ENCODE results near the gene NMU.

Gene NMU

GRCh38 chr4:55568905-55569504 is 67.1 kb downstream of the NMU start:
- no peak for ATAC-seq (ENCODE audit: insufficient read depth, low read depth)
- Histone ChIP-seq H3K36me3 (ENCODE audit: insufficient read depth, low read length) (no peaks in the 10 kb centered on the region), H2AFZ (ENCODE audit: low read depth, low read length) (no peak overlapping the region), H4K20me1 (ENCODE audit: insufficient read depth, low read length) (no peaks in the 10 kb centered on the region), H3K4me2 (ENCODE audit: insufficient read depth, low read length) (no peak overlapping the region), H3K27me3 (ENCODE audit: insufficient read depth, low read length, poor library complexity) (no peaks in the 10 kb centered on the region), H3K9ac (ENCODE audit: low read depth, low read length) (no peak overlapping the region), H3K4me3 (ENCODE audit: low read depth in 1 of 2, low read length in 2 of 2) (no peak overlapping the region), H3K4me1 (ENCODE audit: insufficient read depth, low read length) (no peaks in the 10 kb centered on the region), H3K79me2 (ENCODE audit: insufficient read depth, low read length) (no peaks in the 10 kb centered on the region), H3K9me3 (ENCODE audit: insufficient read depth, low read length, severe bottlenecking) (no peaks in the 10 kb centered on the region), H3K27ac (ENCODE audit: low read length) (no peak overlapping the region)
- TF ChIP-seq EZH2 (IDR thresholded peaks at IDR 0.05; ENCODE audit: borderline replicate concordance, low read depth, low read length, severe bottlenecking) (no peak), CTCF (IDR thresholded peaks at IDR 0.05; ENCODE audit: borderline replicate concordance, extremely low read depth, low read length, poor library complexity, severe bottlenecking) (no peak)
- DNase-seq: no peak

GRCh38 chr4:55561889-55562288 is 74.2 kb downstream of the NMU start:
- H3K4me1 ChIP-seq (ENCODE audit: insufficient read depth, low read length): no peaks in the 10 kb centered on the region
- TF ChIP-seq EZH2 (IDR thresholded peaks at IDR 0.05; ENCODE audit: borderline replicate concordance, low read depth, low read length, severe bottlenecking): no peak
- TF ChIP-seq CTCF (IDR thresholded peaks at IDR 0.05; ENCODE audit: borderline replicate concordance, extremely low read depth, low read length, poor library complexity, severe bottlenecking): no peak
- H3K79me2 ChIP-seq (ENCODE audit: insufficient read depth, low read length): no peaks in the 10 kb centered on the region
- H3K4me2 ChIP-seq (ENCODE audit: insufficient read depth, low read length): no peak overlapping the region
- no peak overlapping the region for H3K9ac ChIP-seq (ENCODE audit: low read depth, low read length)
- H2AFZ ChIP-seq (ENCODE audit: low read depth, low read length): no peak overlapping the region
- no peaks in the 10 kb centered on the region for H3K36me3 ChIP-seq (ENCODE audit: insufficient read depth, low read length)
- no peaks in the 10 kb centered on the region for H3K9me3 ChIP-seq (ENCODE audit: insufficient read depth, low read length, severe bottlenecking)
- DNase-seq: no peak
- ATAC-seq (ENCODE audit: insufficient read depth, low read depth): no peak
- no peaks in the 10 kb centered on the region for H4K20me1 ChIP-seq (ENCODE audit: insufficient read depth, low read length)
- H3K27me3 ChIP-seq (ENCODE audit: insufficient read depth, low read length, poor library complexity): peaks cover 2% of the 10 kb centered on the region
- no peak overlapping the region for H3K27ac ChIP-seq (ENCODE audit: low read length)
- no peak overlapping the region for H3K4me3 ChIP-seq (ENCODE audit: low read depth in 1 of 2, low read length in 2 of 2)

GRCh38 chr4:55560096-55560495 is 76.0 kb downstream of the NMU start:
- no peaks in the 10 kb centered on the region for H3K36me3 ChIP-seq (ENCODE audit: insufficient read depth, low read length)
- no peak overlapping the region for H3K9ac ChIP-seq (ENCODE audit: low read depth, low read length)
- no peak overlapping the region for H3K4me3 ChIP-seq (ENCODE audit: low read depth in 1 of 2, low read length in 2 of 2)
- TF ChIP-seq EZH2 (IDR thresholded peaks at IDR 0.05; ENCODE audit: borderline replicate concordance, low read depth, low read length, severe bottlenecking): no peak
- TF ChIP-seq CTCF (IDR thresholded peaks at IDR 0.05; ENCODE audit: borderline replicate concordance, extremely low read depth, low read length, poor library complexity, severe bottlenecking): no peak
- no peaks in the 10 kb centered on the region for H3K79me2 ChIP-seq (ENCODE audit: insufficient read depth, low read length)
- no peaks in the 10 kb centered on the region for H3K9me3 ChIP-seq (ENCODE audit: insufficient read depth, low read length, severe bottlenecking)
- no peak overlapping the region for H3K4me2 ChIP-seq (ENCODE audit: insufficient read depth, low read length)
- ATAC-seq (ENCODE audit: insufficient read depth, low read depth) (no peak), DNase-seq (no peak)
- no peak overlapping the region for H3K27ac ChIP-seq (ENCODE audit: low read length)
- H3K4me1 ChIP-seq (ENCODE audit: insufficient read depth, low read length): no peaks in the 10 kb centered on the region
- no peak overlapping the region for H2AFZ ChIP-seq (ENCODE audit: low read depth, low read length)
- peaks cover 2% of the 10 kb centered on the region for H3K27me3 ChIP-seq (ENCODE audit: insufficient read depth, low read length, poor library complexity)
- H4K20me1 ChIP-seq (ENCODE audit: insufficient read depth, low read length): no peaks in the 10 kb centered on the region
